Liver (tissue), 3 donors: ENCODE results near the gene SOX2.

Source experiments
- CTCF ChIP-seq: fragments of 150-350 bp; IDR thresholded peaks from 2 replicates; pipeline ENCODE4 v1.5.1; 2017; ENCODE audit warnings: improper control_type of control experiment, low read depth, low read length; ENCODE audit not compliant: missing input control
- RAD21 ChIP-seq, 2 donors: IDR thresholded peaks; 2 replicates each; pipeline ENCODE4 v1.6.1; 2016; ENCODE audit warnings: antibody characterized with exemption in 2 of 2, mild to moderate bottlenecking in 2 of 2
- REST ChIP-seq: IDR thresholded peaks from 2 replicates; pipeline ENCODE4 v1.6.1; 2016; ENCODE audit warnings: antibody characterized with exemption, mild to moderate bottlenecking
- YY1 ChIP-seq: IDR thresholded peaks from 2 replicates; pipeline ENCODE4 v1.6.1; 2016; ENCODE audit warnings: antibody characterized with exemption, mild to moderate bottlenecking
- ZBTB33 ChIP-seq: IDR thresholded peaks from 2 replicates; pipeline ENCODE4 v1.6.1; 2016; ENCODE audit warnings: antibody characterized with exemption
- TF ChIP-seq, protein P1 (sequence below): IDR thresholded peaks from 2 replicates; pipeline ENCODE4 v1.6.1; 2016; ENCODE audit warnings: antibody characterized with exemption
- donor health status: healthy.
- donor health status: healthy.

GRCh38 chr3:181698263-181698954 is 13.3 kb upstream of the SOX2 start:
- no peak for TF ChIP-seq YY1
- no peak for TF ChIP-seq CTCF
- TF ChIP-seq, protein P1, sequence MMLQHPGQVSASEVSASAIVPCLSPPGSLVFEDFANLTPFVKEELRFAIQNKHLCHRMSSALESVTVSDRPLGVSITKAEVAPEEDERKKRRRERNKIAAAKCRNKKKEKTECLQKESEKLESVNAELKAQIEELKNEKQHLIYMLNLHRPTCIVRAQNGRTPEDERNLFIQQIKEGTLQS, result no peak
- TF ChIP-seq REST, result no peak
- no peak for TF ChIP-seq ZBTB33
- no peak for TF ChIP-seq RAD21 (IDR thresholded peaks at IDR 0.05)
